KG1 (cell line): ENCODE measurements around the gene HENMT1.
"Not testable (repeated sequence)": the region's sequence is repeated elsewhere in the genome, so short reads cannot be mapped to it uniquely, and the experiment has no call there.

ENCODE experiments used
- DNase-seq: peaks from one replicate; lab custom pipeline; 2025; lab: John Stamatoyannopoulos, UW

The HENMT1 gene

GRCh38 chr1:108661030-108661609 lies at the start of gene HENMT1:
TSS of gene HENMT1 (minus strand) at chr1:108661093. CDS start at chr1:108659884, 1,209 bp downstream.
- DNase-seq = peak; percentile 92

- no peak for DNase-seq
These were observed 48.1 kb upstream of the HENMT1 start for GRCh38 chr1:108708691-108709660.

- DNase-seq = no peak
These were observed 45.8 kb upstream of the HENMT1 start for GRCh38 chr1:108706643-108707042.

- DNase-seq = no peak
These were observed 43.6 kb upstream of the HENMT1 start for GRCh38 chr1:108704496-108704895.

- no peak for DNase-seq
These were observed 43.0 kb upstream of the HENMT1 start for GRCh38 chr1:108703939-108704338.

- not testable (repeated sequence) for DNase-seq
These were observed 41.2 kb upstream of the HENMT1 start for GRCh38 chr1:108702109-108702508.

GRCh38 chr1:108701176-108701849 lies 40.4 kb upstream of the HENMT1 start:
- DNase-seq = no peak

GRCh38 chr1:108699375-108700332 lies 38.8 kb upstream of the HENMT1 start:
- DNase-seq = no peak

- no peak for DNase-seq
These were observed 34.6 kb upstream of the HENMT1 start for GRCh38 chr1:108695535-108695934.

- DNase-seq = no peak
These were observed 32.1 kb upstream of the HENMT1 start for GRCh38 chr1:108692724-108693655.

GRCh38 chr1:108691942-108692723 lies 31.2 kb upstream of the HENMT1 start, which contains the start of gene PRPF38B:
TSS of gene PRPF38B (plus strand) at chr1:108692310. CDS start at chr1:108692592, 282 bp downstream.
- peak; percentile 89 for DNase-seq

- peak; percentile 77 for DNase-seq
These were observed 30.4 kb upstream of the HENMT1 start for GRCh38 chr1:108691128-108691941.

GRCh38 chr1:108686614-108687313 lies 25.9 kb upstream of the HENMT1 start:
- no peak for DNase-seq

GRCh38 chr1:108685529-108685928 lies 24.6 kb upstream of the HENMT1 start:
- DNase-seq = no peak

GRCh38 chr1:108681701-108682100 lies 20.8 kb upstream of the HENMT1 start:
- DNase-seq = not testable (repeated sequence)

- no peak for DNase-seq
These were observed 18.8 kb upstream of the HENMT1 start for GRCh38 chr1:108679586-108680213.

GRCh38 chr1:108678706-108679105 lies 17.8 kb upstream of the HENMT1 start:
- no peak for DNase-seq
